HCT116 (cell line): ENCODE measurements around the gene RASSF9. TPM values are rescaled to one million over a fixed set of nuclear protein-coding genes. Genes with fewer than 3 reads are reported as not detected.

Experiments used
- ATAC-seq: fragments of 200-7000 bp; cut with Tn5 transposase; 2 replicates; pipeline ENCODE4 v1.9.1; 2020; ENCODE audit warnings: mild to moderate bottlenecking, moderate library complexity
- BruUV-seq: library from RNA; stranded (reverse); fragments of 400-500 nt; replicated peaks from 2 replicates; lab custom pipeline; 2021; lab: Mats Ljungman, UMichigan
- CTCF ChIA-PET: fragments of 300-600 bp; sonication (Branson Sonifier 250); formaldehyde crosslinking; loops from one replicate; lab custom pipeline; 2021; ENCODE audit warnings: antibody characterized with exemption; lab: Charles Lee
- POLR2A ChIA-PET: fragments of 300-600, 350-600 bp; sonication (Branson Sonifier 250); formaldehyde crosslinking; loops from one replicate; lab custom pipeline; 2021; ENCODE audit warnings: antibody characterized with exemption; lab: Charles Lee
- RAD21 ChIA-PET, 2 experiments: fragments of 300-600 bp; sonication (Branson Sonifier 250); formaldehyde crosslinking; loops; one replicate each; lab custom pipeline; 2023; ENCODE audit warnings: low total read pairs in 2 of 2; ENCODE audit not compliant: uncharacterized antibody in 2 of 2, unreplicated experiment in 2 of 2, low non-redundant PET in 1 of 2; lab: Charles Lee
- DNase-seq: peaks from one replicate; pipeline ENCODE4 v3.0.0-alpha.2; 2010; ENCODE audit warnings: low read depth, low spot score
- H2AFZ ChIP-seq: fragments of 200-600 bp; shearing (Covaris generic), sonication (generic); 2 replicates; pipeline ENCODE4 v1.6.1; 2017; ENCODE audit warnings: low read depth, mixed run types, mixed read lengths, antibody characterized with exemption, low read length; ENCODE audit not compliant: poor library complexity, severe bottlenecking
- H3K27ac ChIP-seq: 2 replicates; pipeline ENCODE4 v1.5.1; 2012; ENCODE audit warnings: low read depth, low read length
- H3K27me3 ChIP-seq: fragments of 200-600 bp; sonication (generic); 2 replicates; pipeline ENCODE4 v1.6.1; 2016; ENCODE audit warnings: mixed run types, low read length, mixed read lengths; ENCODE audit not compliant: insufficient read depth
- H3K36me3 ChIP-seq, 2 experiments: fragments of 200-500 bp in 1 of 2; fragments of 200-600 bp in 1 of 2; sonication (Bioruptor generic) in 1 of 2; sonication (generic) in 1 of 2; 2 replicates each; pipeline versions ENCODE4 v1.5.1 to v1.6.1; 2014 to 2016; ENCODE audit warnings: low read length in 2 of 2, inconsistent platforms in 1 of 2, mixed read lengths in 1 of 2, mixed run types in 1 of 2; ENCODE audit not compliant: insufficient read depth in 2 of 2, control insufficient read depth in 1 of 2
- H3K4me1 ChIP-seq, 2 experiments: fragments of 200-600 bp in 1 of 2; sonication (generic) in 1 of 2; 2 replicates each; pipeline versions ENCODE4 v1.5.1 to v1.6.1; 2012 to 2017; ENCODE audit warnings: low read length in 2 of 2, inconsistent platforms in 1 of 2, mild to moderate bottlenecking in 1 of 2, mixed read lengths in 1 of 2, mixed run types in 1 of 2, moderate library complexity in 1 of 2; ENCODE audit not compliant: insufficient read depth in 2 of 2, control insufficient read depth in 1 of 2
- H3K4me2 ChIP-seq: fragments of 200-600 bp; sonication (generic); 2 replicates; pipeline ENCODE4 v1.6.1; 2017; ENCODE audit warnings: mixed run types, low read length, mixed read lengths
- H3K4me3 ChIP-seq, 2 experiments: fragments of 200-600 bp in 1 of 2; sonication (generic) in 1 of 2; replicated peaks in 1 of 2; 2 replicates each; pipeline ENCODE4 v1.5.1; 2011 to 2016; ENCODE audit warnings: low read length in 2 of 2, control low read depth in 1 of 2, low read depth in 1 of 2, mild to moderate bottlenecking in 1 of 2, mixed read lengths in 1 of 2, mixed run types in 1 of 2
- H3K79me2 ChIP-seq: fragments of 200-600 bp; sonication (generic); 2 replicates; pipeline ENCODE4 v1.6.1; 2017; ENCODE audit warnings: mild to moderate bottlenecking, mixed run types, low read length, moderate library complexity, mixed read lengths; ENCODE audit not compliant: insufficient read depth
- H3K9ac ChIP-seq: fragments of 200-600 bp; sonication (generic); 2 replicates; pipeline ENCODE4 v1.6.1; 2016; ENCODE audit warnings: low read length, mixed read lengths
- H3K9me2 ChIP-seq: fragments of 200-600 bp; sonication (generic), shearing (Covaris generic); 2 replicates; pipeline ENCODE4 v1.6.1; 2017; ENCODE audit warnings: mixed run types, mild to moderate bottlenecking, moderate library complexity; ENCODE audit not compliant: insufficient read depth
- H3K9me3 ChIP-seq, 2 experiments: fragments of 200-500 bp in 1 of 2; fragments of 200-600 bp in 1 of 2; sonication (Bioruptor generic) in 1 of 2; sonication (generic) in 1 of 2; 2 replicates each; pipeline ENCODE4 v1.6.1; 2014 to 2017; ENCODE audit warnings: low read length in 2 of 2, mixed read lengths in 2 of 2, inconsistent platforms in 1 of 2, low read depth in 1 of 2, mild to moderate bottlenecking in 1 of 2, mixed run types in 1 of 2, moderate library complexity in 1 of 2; ENCODE audit not compliant: control insufficient read depth in 1 of 2, insufficient read depth in 1 of 2
- H4K20me1 ChIP-seq: fragments of 200-600 bp; sonication (generic), shearing (Covaris generic); 2 replicates; pipeline ENCODE4 v1.6.1; 2017; ENCODE audit warnings: mixed run types, mild to moderate bottlenecking, moderate library complexity; ENCODE audit not compliant: insufficient read depth
- CBX3 ChIP-seq: IDR thresholded peaks from 2 replicates; pipeline ENCODE4 v1.6.1; 2012; ENCODE audit warnings: low read depth
- CEBPB ChIP-seq: IDR thresholded peaks from 2 replicates; pipeline ENCODE4 v1.6.1; 2012; ENCODE audit warnings: low read depth
- ELF1 ChIP-seq: IDR thresholded peaks from 2 replicates; pipeline ENCODE4 v1.6.1; 2012; ENCODE audit warnings: low read depth, borderline replicate concordance
- FOSL1 ChIP-seq: IDR thresholded peaks from 2 replicates; pipeline ENCODE4 v1.6.1; 2012; ENCODE audit warnings: low read depth
- JUND ChIP-seq: IDR thresholded peaks from 2 replicates; pipeline ENCODE4 v1.6.1; 2012
- POLR2A ChIP-seq: IDR thresholded peaks from 2 replicates; pipeline ENCODE4 v1.7.0; 2011; ENCODE audit warnings: borderline replicate concordance; ENCODE audit not compliant: insufficient read depth, insufficient read length; ENCODE audit errors: extremely low read depth
- RAD21 ChIP-seq: IDR thresholded peaks from 2 replicates; pipeline ENCODE4 v1.6.1; 2012; ENCODE audit warnings: low read depth, mild to moderate bottlenecking
- SIN3A ChIP-seq: IDR thresholded peaks from 2 replicates; pipeline ENCODE4 v1.6.1; 2012; ENCODE audit warnings: low read depth
- SP1 ChIP-seq: IDR thresholded peaks from 2 replicates; pipeline ENCODE4 v1.6.1; 2012; ENCODE audit warnings: low read depth
- SRF ChIP-seq: IDR thresholded peaks from 2 replicates; pipeline ENCODE4 v1.6.1; 2012; ENCODE audit warnings: low read depth
- TCF7L2 ChIP-seq: IDR thresholded peaks from 2 replicates; pipeline ENCODE4 v1.7.0; 2011; ENCODE audit warnings: borderline replicate concordance, inconsistent platforms; ENCODE audit not compliant: insufficient read depth, insufficient read length; ENCODE audit errors: extremely low read depth
- YY1 ChIP-seq: IDR thresholded peaks from 2 replicates; pipeline ENCODE4 v1.6.1; 2011; ENCODE audit warnings: low read length, low read depth, moderate library complexity, mild to moderate bottlenecking; ENCODE audit not compliant: insufficient replicate concordance; ENCODE audit errors: extremely low read depth
- ZFX ChIP-seq: fragments of 450-650 bp; IDR thresholded peaks from 2 replicates; pipeline ENCODE4 v1.6.1; 2017
- intact Hi-C: fragments of 100-400 bp; cut with micrococcal nuclease; formaldehyde crosslinking; loops from 2 replicates; pipeline ENCODE4 v1.10.0; 2022
- total RNA-seq: library from RNA; stranded (reverse); gene quantifications from one replicate; pipeline ENCODE4 v1.2.1, GENCODE V29; 2021; ENCODE audit not compliant: unreplicated experiment
- TF ChIP-seq, protein P1 (sequence below): IDR thresholded peaks from 2 replicates; pipeline ENCODE4 v1.6.1; 2012
- TF ChIP-seq, protein P2 (sequence below): IDR thresholded peaks from 2 replicates; pipeline ENCODE4 v1.6.1; 2011; ENCODE audit warnings: mild to moderate bottlenecking, low read length, moderate library complexity; ENCODE audit not compliant: insufficient replicate concordance; ENCODE audit errors: extremely low read depth

RASSF9 gene
- total RNA-seq, 1 experiment from 2014 or later: not detected

DNA sequence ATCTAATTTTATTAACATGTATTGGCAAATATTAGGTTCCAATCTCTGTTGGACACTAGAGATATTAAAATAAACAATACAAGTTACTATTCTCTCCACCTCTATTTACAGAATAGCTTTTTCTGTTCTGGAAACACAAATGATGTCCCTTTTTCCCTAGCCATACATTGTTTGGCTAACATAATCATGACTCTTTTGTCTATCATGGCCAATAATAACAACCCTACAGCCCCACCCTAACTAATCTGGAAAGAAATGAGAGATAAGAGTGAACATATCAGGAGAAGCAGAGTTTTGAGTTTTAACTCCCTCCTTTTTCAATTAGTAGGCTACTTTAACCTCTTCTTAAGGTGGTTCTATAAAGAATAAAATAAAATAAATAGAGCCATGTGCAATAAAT, 40.2 kb downstream of the RASSF9 start:
- intact Hi-C loops: no loop called here
- H3K36me3 ChIP-seq: no peaks in the 10 kb centered on the region
- RAD21 ChIA-PET: no interaction called here
- no peaks in the 10 kb centered on the region for H3K79me2 ChIP-seq
- no peak for ATAC-seq
- CTCF ChIA-PET: no interaction called here
- POLR2A ChIA-PET: no interaction called here
- DNase-seq: no peak
- BruUV-seq: no TSS peak
- H3K9me3 ChIP-seq: no peaks in the 10 kb centered on the region
- TF ChIP-seq SP1 (no peak), SRF (no peak), ELF1 (no peak), SIN3A (no peak), CBX3 (no peak), FOSL1 (no peak), ZFX (no peak), CEBPB (no peak)
- H3K9me2 ChIP-seq: no peaks in the 10 kb centered on the region
- no peaks in the 10 kb centered on the region for H3K4me1 ChIP-seq
- H3K27me3 ChIP-seq: no peaks in the 10 kb centered on the region
- H3K9ac ChIP-seq: no peak overlapping the region
- H3K4me3 ChIP-seq: no peak overlapping the region
- H3K4me2 ChIP-seq: no peak overlapping the region
- no peak overlapping the region for H3K27ac ChIP-seq
- H4K20me1 ChIP-seq: no peaks in the 10 kb centered on the region
- H2AFZ ChIP-seq: no peak overlapping the region

DNA sequence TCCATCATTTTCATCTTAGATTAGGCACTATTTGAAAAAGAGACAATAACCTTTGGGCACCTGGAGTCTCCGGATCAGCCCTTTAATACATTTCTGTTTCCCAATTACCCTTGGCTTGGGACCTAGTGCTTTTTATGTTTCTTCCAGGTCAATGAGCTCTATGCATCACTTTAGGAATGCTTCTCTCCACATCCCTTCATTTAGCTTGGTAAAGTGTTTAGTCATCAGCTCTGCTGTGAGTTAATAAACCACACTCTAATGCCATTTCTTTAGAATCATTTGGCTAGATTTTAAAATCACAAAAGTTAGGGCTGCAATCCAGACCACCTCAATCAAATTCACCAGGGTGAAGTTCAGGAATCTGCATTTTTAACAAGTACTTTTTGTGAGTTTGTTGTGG, 41.7 kb downstream of the RASSF9 start:
- no peak overlapping the region for H2AFZ ChIP-seq
- H3K4me3 ChIP-seq: no peak overlapping the region
- H3K9ac ChIP-seq: no peak overlapping the region
- no TSS peak for BruUV-seq
- no peak overlapping the region for H3K27ac ChIP-seq
- CTCF ChIA-PET: no interaction called here
- ATAC-seq: no peak
- no peak for TF ChIP-seq ZFX
- TF ChIP-seq, protein P1, sequence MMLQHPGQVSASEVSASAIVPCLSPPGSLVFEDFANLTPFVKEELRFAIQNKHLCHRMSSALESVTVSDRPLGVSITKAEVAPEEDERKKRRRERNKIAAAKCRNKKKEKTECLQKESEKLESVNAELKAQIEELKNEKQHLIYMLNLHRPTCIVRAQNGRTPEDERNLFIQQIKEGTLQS: no peak
- TF ChIP-seq TCF7L2: no peak
- no peak for TF ChIP-seq JUND
- no peak for TF ChIP-seq SRF
- no peak for TF ChIP-seq SP1
- TF ChIP-seq POLR2A: no peak
- no peak for TF ChIP-seq SIN3A
- TF ChIP-seq YY1: no peak
- TF ChIP-seq RAD21: no peak
- no peak for TF ChIP-seq CEBPB
- TF ChIP-seq, protein P2, sequence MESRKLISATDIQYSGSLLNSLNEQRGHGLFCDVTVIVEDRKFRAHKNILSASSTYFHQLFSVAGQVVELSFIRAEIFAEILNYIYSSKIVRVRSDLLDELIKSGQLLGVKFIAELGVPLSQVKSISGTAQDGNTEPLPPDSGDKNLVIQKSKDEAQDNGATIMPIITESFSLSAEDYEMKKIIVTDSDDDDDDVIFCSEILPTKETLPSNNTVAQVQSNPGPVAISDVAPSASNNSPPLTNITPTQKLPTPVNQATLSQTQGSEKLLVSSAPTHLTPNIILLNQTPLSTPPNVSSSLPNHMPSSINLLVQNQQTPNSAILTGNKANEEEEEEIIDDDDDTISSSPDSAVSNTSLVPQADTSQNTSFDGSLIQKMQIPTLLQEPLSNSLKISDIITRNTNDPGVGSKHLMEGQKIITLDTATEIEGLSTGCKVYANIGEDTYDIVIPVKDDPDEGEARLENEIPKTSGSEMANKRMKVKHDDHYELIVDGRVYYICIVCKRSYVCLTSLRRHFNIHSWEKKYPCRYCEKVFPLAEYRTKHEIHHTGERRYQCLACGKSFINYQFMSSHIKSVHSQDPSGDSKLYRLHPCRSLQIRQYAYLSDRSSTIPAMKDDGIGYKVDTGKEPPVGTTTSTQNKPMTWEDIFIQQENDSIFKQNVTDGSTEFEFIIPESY: no peak
- TF ChIP-seq, all 23 proteins: peak for 0
- Histone ChIP-seq H4K20me1 (no peaks in the 10 kb centered on the region), H3K9me3 (no peaks in the 10 kb centered on the region), H3K4me2 (no peak overlapping the region), H3K9me2 (no peaks in the 10 kb centered on the region), H3K36me3 (no peaks in the 10 kb centered on the region), H3K27me3 (no peaks in the 10 kb centered on the region), H3K4me1 (no peaks in the 10 kb centered on the region), H3K79me2 (no peaks in the 10 kb centered on the region)
- POLR2A ChIA-PET: no interaction called here
- RAD21 ChIA-PET: no interaction called here
- intact Hi-C loops: no loop called here
- no peak for DNase-seq
